Measurements from ENCODE around the gene ZC3H12C.

DNA sequence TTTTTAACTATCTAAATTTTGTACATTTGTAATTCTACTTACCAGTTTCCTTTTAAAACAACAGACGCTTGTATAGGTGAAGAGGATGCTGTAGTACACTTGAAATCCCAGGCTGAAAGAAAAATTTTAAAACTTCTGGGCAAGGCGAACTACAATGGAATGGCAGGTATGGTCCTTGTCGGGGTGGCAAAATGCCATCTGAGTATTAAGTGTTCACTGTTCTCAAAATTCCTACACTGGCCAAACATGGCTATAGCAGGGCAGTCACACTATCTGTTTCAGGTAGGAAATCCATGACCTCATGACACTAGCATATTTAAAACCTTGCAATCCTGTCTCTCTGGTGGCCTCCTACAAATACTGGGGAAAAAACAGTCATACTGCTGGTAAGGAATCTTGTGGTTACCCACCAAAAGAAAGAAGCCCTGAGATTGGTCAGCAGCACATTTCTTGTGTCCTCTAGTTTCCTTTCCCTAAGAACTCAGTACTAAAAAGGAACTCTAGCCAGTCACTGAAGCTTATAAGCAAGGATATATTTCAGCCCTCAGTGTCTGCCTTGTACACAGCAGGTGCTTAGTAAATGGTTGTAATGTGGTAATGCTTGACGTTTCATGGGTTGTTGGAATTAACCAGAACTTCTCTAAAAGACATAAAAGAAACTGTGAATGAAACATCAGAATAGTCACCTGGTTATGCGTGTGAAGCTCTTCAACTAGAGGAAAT lies 5.2 kb upstream of the ZC3H12C start:
- TF ChIP-seq, protein P1, sequence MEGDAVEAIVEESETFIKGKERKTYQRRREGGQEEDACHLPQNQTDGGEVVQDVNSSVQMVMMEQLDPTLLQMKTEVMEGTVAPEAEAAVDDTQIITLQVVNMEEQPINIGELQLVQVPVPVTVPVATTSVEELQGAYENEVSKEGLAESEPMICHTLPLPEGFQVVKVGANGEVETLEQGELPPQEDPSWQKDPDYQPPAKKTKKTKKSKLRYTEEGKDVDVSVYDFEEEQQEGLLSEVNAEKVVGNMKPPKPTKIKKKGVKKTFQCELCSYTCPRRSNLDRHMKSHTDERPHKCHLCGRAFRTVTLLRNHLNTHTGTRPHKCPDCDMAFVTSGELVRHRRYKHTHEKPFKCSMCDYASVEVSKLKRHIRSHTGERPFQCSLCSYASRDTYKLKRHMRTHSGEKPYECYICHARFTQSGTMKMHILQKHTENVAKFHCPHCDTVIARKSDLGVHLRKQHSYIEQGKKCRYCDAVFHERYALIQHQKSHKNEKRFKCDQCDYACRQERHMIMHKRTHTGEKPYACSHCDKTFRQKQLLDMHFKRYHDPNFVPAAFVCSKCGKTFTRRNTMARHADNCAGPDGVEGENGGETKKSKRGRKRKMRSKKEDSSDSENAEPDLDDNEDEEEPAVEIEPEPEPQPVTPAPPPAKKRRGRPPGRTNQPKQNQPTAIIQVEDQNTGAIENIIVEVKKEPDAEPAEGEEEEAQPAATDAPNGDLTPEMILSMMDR (IDR thresholded peaks at IDR 0.05), result no peak
- no peak for TF ChIP-seq POLR2A (IDR thresholded peaks at IDR 0.05)
